ENCODE data around the gene DLG1.

DNA sequence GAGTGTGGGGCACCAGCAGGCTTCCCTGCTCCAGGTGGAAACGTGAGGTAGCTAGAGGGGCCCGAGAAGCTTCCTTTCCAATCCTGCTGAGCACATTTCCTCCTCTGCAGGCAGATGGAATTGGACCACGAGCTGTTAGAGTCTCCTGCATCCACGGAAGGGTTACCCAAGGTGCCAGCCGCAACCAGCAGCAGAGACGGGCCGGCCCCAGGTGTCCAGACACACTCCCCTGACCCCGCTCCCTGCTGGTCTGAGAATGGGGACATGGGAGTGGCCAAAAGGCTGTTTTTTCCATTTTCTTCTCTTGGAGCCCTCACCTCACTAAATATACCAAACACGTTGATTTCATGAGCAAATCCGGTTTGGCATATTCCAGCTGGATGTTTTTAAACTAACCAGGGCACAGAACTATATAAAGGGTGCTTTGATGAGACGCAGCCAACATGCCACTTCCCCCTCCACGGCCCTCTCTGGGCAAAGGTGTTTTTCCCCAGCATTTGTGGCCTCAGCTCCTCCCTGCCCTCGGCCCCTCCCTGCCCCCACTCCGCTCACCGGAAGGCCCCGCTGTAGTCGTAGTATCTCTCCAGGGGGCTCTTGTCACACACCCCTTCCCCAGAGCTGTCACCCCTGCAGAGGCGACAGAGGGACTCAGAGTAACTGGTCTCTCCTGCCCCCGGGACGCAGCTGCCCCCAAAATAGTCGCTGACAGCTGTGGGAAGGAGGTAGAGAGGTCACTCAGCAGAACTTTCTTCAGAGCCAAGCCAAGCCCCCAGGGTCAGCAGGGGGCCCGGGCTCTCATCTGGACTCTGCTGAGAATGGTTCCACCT lies 275.8 kb downstream of the DLG1 start:
- TF ChIP-seq RBFOX2 (IDR thresholded peaks at IDR 0.05; ENCODE audit: low read depth, low read length) (no peak), POLR2A (conservative IDR thresholded peaks at IDR 0.05) (no peak), ETV6 (IDR thresholded peaks at IDR 0.05; ENCODE audit: borderline replicate concordance in 1 of 2, low read depth in 2 of 2, low read length in 1 of 2) (no peak), ETV6 (CRISPR knock-in tag; IDR thresholded peaks at IDR 0.05; ENCODE audit: borderline replicate concordance) (no peak), C11orf30 (IDR thresholded peaks at IDR 0.05; ENCODE audit: low read depth) (no peak), GTF2A2 (tag; IDR thresholded peaks at IDR 0.05) (no peak), KDM1A (IDR thresholded peaks at IDR 0.05) (no peak), TOE1 (IDR thresholded peaks at IDR 0.05; ENCODE audit: borderline replicate concordance) (no peak), TOE1 (CRISPR knock-in tag; IDR thresholded peaks at IDR 0.05; ENCODE audit: borderline replicate concordance, low read depth) (no peak), POLR2AphosphoS2 (IDR thresholded peaks at IDR 0.05; ENCODE audit: low read length) (no peak), BRF1 (IDR thresholded peaks at IDR 0.05; ENCODE audit: borderline replicate concordance, extremely low read depth, insufficient read length) (no peak), MEF2A (IDR thresholded peaks at IDR 0.05; ENCODE audit: control insufficient read depth, low read depth, low read length) (no peak)
- TF ChIP-seq, protein P1, sequence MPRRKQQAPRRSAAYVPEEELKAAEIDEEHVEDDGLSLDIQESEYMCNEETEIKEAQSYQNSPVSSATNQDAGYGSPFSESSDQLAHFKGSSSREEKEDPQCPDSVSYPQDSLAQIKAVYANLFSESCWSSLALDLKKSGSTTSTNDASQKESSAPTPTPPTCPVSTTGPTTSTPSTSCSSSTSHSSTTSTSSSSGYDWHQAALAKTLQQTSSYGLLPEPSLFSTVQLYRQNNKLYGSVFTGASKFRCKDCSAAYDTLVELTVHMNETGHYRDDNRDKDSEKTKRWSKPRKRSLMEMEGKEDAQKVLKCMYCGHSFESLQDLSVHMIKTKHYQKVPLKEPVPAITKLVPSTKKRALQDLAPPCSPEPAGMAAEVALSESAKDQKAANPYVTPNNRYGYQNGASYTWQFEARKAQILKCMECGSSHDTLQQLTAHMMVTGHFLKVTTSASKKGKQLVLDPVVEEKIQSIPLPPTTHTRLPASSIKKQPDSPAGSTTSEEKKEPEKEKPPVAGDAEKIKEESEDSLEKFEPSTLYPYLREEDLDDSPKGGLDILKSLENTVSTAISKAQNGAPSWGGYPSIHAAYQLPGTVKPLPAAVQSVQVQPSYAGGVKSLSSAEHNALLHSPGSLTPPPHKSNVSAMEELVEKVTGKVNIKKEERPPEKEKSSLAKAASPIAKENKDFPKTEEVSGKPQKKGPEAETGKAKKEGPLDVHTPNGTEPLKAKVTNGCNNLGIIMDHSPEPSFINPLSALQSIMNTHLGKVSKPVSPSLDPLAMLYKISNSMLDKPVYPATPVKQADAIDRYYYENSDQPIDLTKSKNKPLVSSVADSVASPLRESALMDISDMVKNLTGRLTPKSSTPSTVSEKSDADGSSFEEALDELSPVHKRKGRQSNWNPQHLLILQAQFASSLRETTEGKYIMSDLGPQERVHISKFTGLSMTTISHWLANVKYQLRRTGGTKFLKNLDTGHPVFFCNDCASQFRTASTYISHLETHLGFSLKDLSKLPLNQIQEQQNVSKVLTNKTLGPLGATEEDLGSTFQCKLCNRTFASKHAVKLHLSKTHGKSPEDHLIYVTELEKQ (CRISPR knock-in tag; IDR thresholded peaks at IDR 0.05), result no peak
- TF ChIP-seq, protein P2, sequence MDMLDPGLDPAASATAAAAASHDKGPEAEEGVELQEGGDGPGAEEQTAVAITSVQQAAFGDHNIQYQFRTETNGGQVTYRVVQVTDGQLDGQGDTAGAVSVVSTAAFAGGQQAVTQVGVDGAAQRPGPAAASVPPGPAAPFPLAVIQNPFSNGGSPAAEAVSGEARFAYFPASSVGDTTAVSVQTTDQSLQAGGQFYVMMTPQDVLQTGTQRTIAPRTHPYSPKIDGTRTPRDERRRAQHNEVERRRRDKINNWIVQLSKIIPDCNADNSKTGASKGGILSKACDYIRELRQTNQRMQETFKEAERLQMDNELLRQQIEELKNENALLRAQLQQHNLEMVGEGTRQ (CRISPR knock-in tag; IDR thresholded peaks at IDR 0.05), result no peak
- TF ChIP-seq, protein P3, sequence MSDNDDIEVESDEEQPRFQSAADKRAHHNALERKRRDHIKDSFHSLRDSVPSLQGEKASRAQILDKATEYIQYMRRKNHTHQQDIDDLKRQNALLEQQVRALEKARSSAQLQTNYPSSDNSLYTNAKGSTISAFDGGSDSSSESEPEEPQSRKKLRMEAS (CRISPR knock-in tag; IDR thresholded peaks at IDR 0.05), result no peak
